GM23338 (cell line): ENCODE data around the gene HSPB3. TPM values are rescaled to one million over a fixed set of nuclear protein-coding genes. Genes with fewer than 3 reads are reported as not detected.

Experiments used
- ATAC-seq: fragments of 200-7000 bp; cut with Tn5 transposase; 3 replicates; pipeline ENCODE4 v1.9.1; 2020
- DNase-seq: peaks from one replicate; pipeline ENCODE4 v3.0.0-alpha.2; 2015; ENCODE audit warnings: low spot score
- H2AFZ ChIP-seq: fragments of 200-600 bp; sonication (generic); 2 replicates; pipeline ENCODE4 v1.8.0; 2016; ENCODE audit warnings: antibody characterized with exemption, mild to moderate bottlenecking, moderate library complexity
- H3F3A ChIP-seq: fragments of 200-600 bp; sonication (generic); replicated peaks from 2 replicates; pipeline ENCODE4 v1.8.0; 2017; ENCODE audit warnings: antibody characterized with exemption, mixed run types, low read depth
- H3K27ac ChIP-seq: fragments of 200-600 bp; sonication (generic); 2 replicates; pipeline ENCODE4 v1.6.1; 2016; ENCODE audit warnings: low read depth
- H3K27me3 ChIP-seq: fragments of 200-600 bp; sonication (generic); 2 replicates; pipeline ENCODE4 v1.8.0; 2016; ENCODE audit warnings: mild to moderate bottlenecking, mixed run types, moderate library complexity; ENCODE audit not compliant: insufficient read depth
- H3K36me3 ChIP-seq: fragments of 200-600 bp; sonication (generic); 2 replicates; pipeline ENCODE4 v1.8.0; 2016; ENCODE audit warnings: mild to moderate bottlenecking; ENCODE audit not compliant: insufficient read depth
- H3K4me1 ChIP-seq: fragments of 200-600 bp; sonication (generic); 2 replicates; pipeline ENCODE4 v1.8.0; 2016; ENCODE audit warnings: mild to moderate bottlenecking, moderate library complexity; ENCODE audit not compliant: insufficient read depth
- H3K4me2 ChIP-seq: fragments of 200-600 bp; sonication (generic); 2 replicates; pipeline ENCODE4 v1.7.1; 2017; ENCODE audit warnings: mixed run types
- H3K4me3 ChIP-seq: fragments of 200-600 bp; sonication (generic); 2 replicates; pipeline ENCODE4 v1.6.1; 2016; ENCODE audit warnings: mixed run types
- H3K79me2 ChIP-seq: fragments of 200-600 bp; sonication (generic); replicated peaks from 2 replicates; pipeline ENCODE4 v1.8.0; 2017; ENCODE audit warnings: mild to moderate bottlenecking; ENCODE audit not compliant: insufficient read depth
- H3K9me2 ChIP-seq: fragments of 200-600 bp; sonication (generic); 2 replicates; pipeline ENCODE4 v1.8.0; 2017; ENCODE audit not compliant: insufficient read depth
- H4K20me1 ChIP-seq: fragments of 200-600 bp; sonication (generic); replicated peaks from 2 replicates; pipeline ENCODE4 v1.8.0; 2017; ENCODE audit warnings: mild to moderate bottlenecking; ENCODE audit not compliant: insufficient read depth
- H3K27ac Mint-ChIP-seq: 2 replicates; pipeline ENCODE4 v1.8.0; 2020; ENCODE audit warnings: inconsistent platforms, mild to moderate bottlenecking, moderate library complexity, mixed read lengths
- H3K27me3 Mint-ChIP-seq: 3 replicates; pipeline ENCODE4 v1.8.0; 2022; ENCODE audit warnings: low read depth, mild to moderate bottlenecking, moderate library complexity, mixed read lengths, inconsistent platforms; ENCODE audit not compliant: insufficient read depth, poor library complexity
- H3K36me3 Mint-ChIP-seq: 3 replicates; pipeline ENCODE4 v1.8.0; 2021; ENCODE audit warnings: low read depth, mild to moderate bottlenecking, inconsistent platforms, moderate library complexity, mixed read lengths
- H3K4me1 Mint-ChIP-seq: 3 replicates; pipeline ENCODE4 v1.8.0; 2020; ENCODE audit warnings: mild to moderate bottlenecking, inconsistent platforms, mixed read lengths
- H3K4me3 Mint-ChIP-seq: 3 replicates; pipeline ENCODE4 v1.8.0; 2021; ENCODE audit warnings: moderate library complexity, mild to moderate bottlenecking, inconsistent platforms, mixed read lengths
- H3K9me3 Mint-ChIP-seq: 3 replicates; pipeline ENCODE4 v1.8.0; 2020; ENCODE audit warnings: moderate library complexity, mild to moderate bottlenecking, inconsistent platforms, mixed read lengths
- CREB1 ChIP-seq: fragments of 250-450 bp; sonication (Bioruptor Pico); IDR thresholded peaks from 2 replicates; pipeline ENCODE4 v1.5.0; 2020; ENCODE audit warnings: low read depth, mild to moderate bottlenecking, moderate library complexity
- CTCF ChIP-seq, 2 experiments: fragments of 200-600 bp in 1 of 2; sonication (generic) in 1 of 2; conservative IDR thresholded peaks; 2 replicates each; pipeline versions ENCODE4 v1.5.1 to v1.6.1; 2016 to 2017; ENCODE audit warnings: antibody characterized with exemption in 2 of 2, low read depth in 2 of 2, mild to moderate bottlenecking in 2 of 2, moderate library complexity in 1 of 2
- EZH2 ChIP-seq: fragments of 200-600 bp; sonication (generic); IDR thresholded peaks from one replicate; pipeline ENCODE4 v1.8.0; 2017; ENCODE audit warnings: antibody characterized with exemption, mild to moderate bottlenecking, low read depth; ENCODE audit not compliant: unreplicated experiment
- EZH2phosphoT487 ChIP-seq: fragments of 200-600 bp; sonication (generic); IDR thresholded peaks from one replicate; pipeline ENCODE4 v1.8.1; 2018; ENCODE audit warnings: antibody characterized with exemption; ENCODE audit not compliant: unreplicated experiment
- JUNB ChIP-seq: IDR thresholded peaks from one replicate; pipeline ENCODE4 v1.6.1; 2016; ENCODE audit warnings: antibody characterized with exemption; ENCODE audit not compliant: unreplicated experiment
- NANOG ChIP-seq: IDR thresholded peaks from 2 replicates; pipeline ENCODE4 v1.6.1; 2016; ENCODE audit warnings: antibody characterized with exemption, borderline replicate concordance
- POLR2AphosphoS5 ChIP-seq: IDR thresholded peaks from 2 replicates; pipeline ENCODE4 v1.6.1; 2016; ENCODE audit warnings: antibody characterized with exemption, low read depth
- STAT1 ChIP-seq: IDR thresholded peaks from one replicate; pipeline ENCODE4 v1.6.1; 2016; ENCODE audit warnings: antibody characterized with exemption; ENCODE audit not compliant: unreplicated experiment
- ZNF114 ChIP-seq: fragments of 250-450 bp; sonication (Bioruptor Pico); IDR thresholded peaks from 2 replicates; pipeline ENCODE4 v1.5.0; 2020; ENCODE audit warnings: mild to moderate bottlenecking, moderate library complexity
- ZNF331 ChIP-seq: fragments of 250-450 bp; sonication (Bioruptor Pico); IDR thresholded peaks from 2 replicates; pipeline ENCODE4 v1.5.0; 2020; ENCODE audit warnings: low read depth, mild to moderate bottlenecking, moderate library complexity
- polyA plus RNA-seq: library from polyadenylated mRNA; unstranded; fragments of >200 nt; fragmentation: Nextera tagmentation; extraction: Ambion mirVana; gene quantifications from 2 replicates; pipeline ENCODE4 v1.2.1, GENCODE V29; 2016
- total RNA-seq: library from RNA; depleted of rRNA; stranded (reverse); fragments of >200 nt; shearing (Covaris generic); gene quantifications from 2 replicates; pipeline ENCODE4 v1.2.3, GENCODE V29; 2014

The HSPB3 gene
- total and polyA plus RNA-seq, 2 experiments from 2014 or later: not detected

- Mint-ChIP-seq H3K4me3 (no peak overlapping the region), H3K4me1 (peaks cover 11% of the 10 kb centered on the region; the same call in 2 of the 3 replicates), H3K27me3 (no peaks in the 10 kb centered on the region), H3K27ac (no peak overlapping the region), H3K36me3 (peaks cover 1% of the 10 kb centered on the region; the same call in 1 of the 3 replicates), H3K9me3 (no peaks in the 10 kb centered on the region)
- H3F3A ChIP-seq: no peaks in the 10 kb centered on the region
- H4K20me1 ChIP-seq: no peaks in the 10 kb centered on the region
- no peak overlapping the region for H2AFZ ChIP-seq
- DNase-seq (no peak), ATAC-seq (no peak)
- peaks cover 7% of the 10 kb centered on the region; the same call in 1 of the 2 replicates for H3K4me1 ChIP-seq
- H3K4me2 ChIP-seq: no peak overlapping the region
- H3K79me2 ChIP-seq: no peaks in the 10 kb centered on the region
- H3K27me3 ChIP-seq: no peaks in the 10 kb centered on the region
- no peak overlapping the region for H3K4me3 ChIP-seq
- peaks cover 5% of the 10 kb centered on the region; the same call in 1 of the 2 replicates for H3K9me2 ChIP-seq
- no peak for TF ChIP-seq POLR2AphosphoS5
- no peak for TF ChIP-seq EZH2
- TF ChIP-seq NANOG: no peak
- TF ChIP-seq STAT1: no peak
- TF ChIP-seq EZH2phosphoT487: no peak
- no peaks in the 10 kb centered on the region for H3K36me3 ChIP-seq
- no peak overlapping the region for H3K27ac ChIP-seq
Measured at GRCh38 chr5:54454602-54455001, 897 bp upstream of the HSPB3 start.

- H3K4me1 Mint-ChIP-seq: peaks cover 11% of the 10 kb centered on the region; the same call in 2 of the 3 replicates
- H3K27me3 Mint-ChIP-seq: no peaks in the 10 kb centered on the region
- DNase-seq (peak; percentile 19), ATAC-seq (peak; percentile 61)
- Histone ChIP-seq H3K27ac (no peak overlapping the region), H3K4me2 (0 out of 2 replicates have a peak overlapping the region, but pooled peaks have one; percentile 34), H3K4me3 (no peak overlapping the region), H3K9me2 (no peaks in the 10 kb centered on the region), H3F3A (no peaks in the 10 kb centered on the region), H3K4me1 (peaks cover 7% of the 10 kb centered on the region; the same call in 1 of the 2 replicates), H3K79me2 (no peaks in the 10 kb centered on the region), H3K36me3 (no peaks in the 10 kb centered on the region), H4K20me1 (no peaks in the 10 kb centered on the region), H3K27me3 (no peaks in the 10 kb centered on the region), H2AFZ (no peak overlapping the region)
- H3K9me3 Mint-ChIP-seq: peaks cover 23% of the 10 kb centered on the region
- no peak overlapping the region for H3K27ac Mint-ChIP-seq
- H3K4me3 Mint-ChIP-seq: no peak overlapping the region
- H3K36me3 Mint-ChIP-seq: peaks cover 24% of the 10 kb centered on the region; the same call in 2 of the 3 replicates
- TF ChIP-seq CTCF (conservative IDR thresholded peaks at IDR 0.05; ENCODE audit: low read depth in 2 of 2): no peak
Measured at GRCh38 chr5:54457094-54457862, 1.8 kb downstream of the HSPB3 start.

DNA sequence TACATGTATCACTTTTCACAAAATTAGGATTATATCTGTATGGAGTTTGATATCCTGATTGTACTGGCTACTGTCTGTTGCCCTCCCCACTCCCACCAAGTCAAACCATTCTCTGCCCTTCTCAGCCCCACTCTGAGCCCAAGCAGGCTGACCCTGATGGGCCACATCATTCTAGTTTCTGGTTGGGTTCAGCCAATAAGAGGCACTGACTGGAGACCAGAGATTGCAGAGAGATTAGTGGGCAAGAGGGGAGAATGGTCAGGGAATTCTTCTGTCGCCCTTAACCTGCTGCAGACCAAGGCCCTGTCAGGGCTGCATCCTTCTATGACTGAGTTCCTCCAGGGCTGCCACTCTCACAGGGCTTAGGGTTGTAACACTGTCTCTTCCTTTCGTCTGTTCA is 2.7 kb downstream of the HSPB3 start:
- Histone ChIP-seq H3K27ac (no peak overlapping the region), H3K4me3 (no peak overlapping the region), H3K4me1 (peaks cover 7% of the 10 kb centered on the region; the same call in 1 of the 2 replicates), H2AFZ (peak overlapping the region; percentile 52; the same call in 1 of the 2 replicates), H3K9me2 (no peaks in the 10 kb centered on the region), H3K4me2 (no peak overlapping the region), H3K79me2 (no peaks in the 10 kb centered on the region), H4K20me1 (no peaks in the 10 kb centered on the region), H3K36me3 (no peaks in the 10 kb centered on the region), H3F3A (no peaks in the 10 kb centered on the region), H3K27me3 (no peaks in the 10 kb centered on the region)
- Mint-ChIP-seq H3K36me3 (peaks cover 25% of the 10 kb centered on the region; the same call in 2 of the 3 replicates), H3K4me1 (peaks cover 11% of the 10 kb centered on the region; the same call in 2 of the 3 replicates), H3K9me3 (peaks cover 26% of the 10 kb centered on the region), H3K4me3 (no peak overlapping the region), H3K27ac (no peak overlapping the region), H3K27me3 (no peaks in the 10 kb centered on the region)
- no peak for DNase-seq
- no peak for ATAC-seq
- TF ChIP-seq ZNF331 (CRISPR knock-in tag): no peak
- TF ChIP-seq JUNB: no peak
- TF ChIP-seq EZH2phosphoT487: no peak
- no peak for TF ChIP-seq ZNF114 (CRISPR knock-in tag)
- no peak for TF ChIP-seq CREB1 (CRISPR knock-in tag)
